Heart right ventricle (tissue), 16 donors: ENCODE data around the gene FUT7. TPM values are rescaled to one million over a fixed set of nuclear protein-coding genes. Genes with fewer than 3 reads are reported as not detected.
"Not testable (repeated sequence)": the region's sequence is repeated elsewhere in the genome, so short reads cannot be mapped to it uniquely, and the experiment has no call there.

Experiments
- ATAC-seq, 8 donors: fragments of 200-7000 bp; cut with Tn5 transposase; one replicate each; pipeline ENCODE4 v1.9.1; 2020; ENCODE audit warnings: mild to moderate bottlenecking in 8 of 8, moderate library complexity in 8 of 8, moderate number of reproducible peaks in 1 of 8
- DNase-seq, 2 donors: peaks; one replicate each; pipeline ENCODE4 v3.0.0-alpha.2; 2020
- H3K27ac ChIP-seq, 10 donors: fragments of 200-600 bp; sonication (generic) in 2 of 10; one replicate each; pipeline versions ENCODE4 v1.5.0 to v1.8.0; 2020 to 2022; ENCODE audit warnings: mild to moderate bottlenecking in 3 of 10
- H3K27me3 ChIP-seq, 7 donors: fragments of 200-600 bp; one replicate each; pipeline ENCODE4 v1.8.0; 2021 to 2022; ENCODE audit warnings: mild to moderate bottlenecking in 2 of 7
- H3K36me3 ChIP-seq, 9 donors: fragments of 200-600 bp; sonication (generic) in 1 of 9; one replicate each; pipeline versions ENCODE4 v1.5.0 to v1.8.0; 2020 to 2022; ENCODE audit warnings: mild to moderate bottlenecking in 2 of 9
- H3K4me1 ChIP-seq, 9 donors: fragments of 200-600 bp; sonication (generic) in 1 of 9; one replicate each; pipeline versions ENCODE4 v1.5.0 to v1.8.0; 2020 to 2022; ENCODE audit warnings: mild to moderate bottlenecking in 4 of 9
- H3K4me3 ChIP-seq, 10 donors: fragments of 200-600 bp; sonication (generic) in 2 of 10; one replicate each; pipeline versions ENCODE4 v1.5.0 to v1.8.0; 2020 to 2022; ENCODE audit warnings: mild to moderate bottlenecking in 7 of 10, moderate library complexity in 2 of 10
- H3K9me3 ChIP-seq, 11 donors: fragments of 200-600 bp in 10 of 11; sonication (generic) in 2 of 11; one replicate each; pipeline versions ENCODE4 v1.5.0 to v1.8.0; 2013 to 2022; ENCODE audit warnings: mild to moderate bottlenecking in 2 of 11, control low read depth in 1 of 11, moderate library complexity in 1 of 11
- CTCF ChIP-seq, 9 donors: fragments of 200-600 bp; sonication (generic) in 2 of 9; IDR thresholded peaks; one replicate each; pipeline versions ENCODE4 v1.5.0 to v1.8.0; 2021 to 2022; ENCODE audit warnings: antibody characterized with exemption in 9 of 9, mild to moderate bottlenecking in 5 of 9, moderate library complexity in 1 of 9
- WGBS, 2 donors: extraction: QIAGEN DNeasy Blood & Tissue Kit; methylation state at CpG; one replicate each; pipeline ENCODE4 v1.1.7; 2013; ENCODE audit warnings: inconsistent platforms in 1 of 2; 5-methylcytosine and 5-hydroxymethylcytosine counted together
- intact Hi-C, 10 donors: fragments of 100-400 bp; cut with DNase I; formaldehyde crosslinking; loops; one replicate each; pipeline versions ENCODE4 v1.11.1 to v1.14.2; 2022
- polyA plus RNA-seq, 2 donors: library from polyadenylated mRNA; stranded (reverse); fragments of 200-250 nt; gene quantifications; one replicate each; pipeline ENCODE4 v1.2.3, GENCODE V29; 2013
- total RNA-seq, 10 donors: library from RNA; stranded (reverse); fragmentation: NEBNext Ultra II Directional in 3 of 10; extraction: Animal tissue kit (Norgen Biotek cat#: 25700) in 3 of 10; gene quantifications; one replicate each; pipeline versions ENCODE4 v1.2.1 to v1.2.4, GENCODE V29; 2021 to 2023
- donor health status: Arrhythmogenic right ventricular cardiomyopathy.
- donor health status: ischemic (EF 13 %, LVEDD 7.1; RV severe dilation, severe dysfunction).
- donor health status: healthy with polysubstance abuse.
- donor health status: DM: no; HTN: yes; CAD: no.
- donor health status: DM: no; HTN: no; CAD: no.
- donor health status: ischemic (EF 25% LVEDD 6.9; RV normal size, moderate dysfunction).
- donor health status: ischemic (EF 25% LVEDD 5.7; RV mildly dilated, moderate dysfunction).
- donor health status: healthy.
- donor health status: DM: yes; HTN: yes; CAD: no.
- donor health status: Ischemic cardiomyopathy.
- donor health status: ischemic (EF 35%, LVEDD 5.7; RV mildly dilated, moderate dysfunction).
- donor health status: nonischemic (EF 11% LVEDD 7.7; RV severe dilation, severe dysfunction).
- donor health status: DM: yes; HTN: yes; CAD: no.
- donor health status: PGD.
- donor health status: ischemic (EF 29% LVEDD 5.4; RV normal size, mild dysfunction).
- donor health status: nonischemic (EF 23%, LVEDD 6.1; RV moderate dilation, normal function).

The FUT7 gene
- total and polyA plus RNA-seq, 12 donors: 0.07 to 0.30 (median 0.15) TPM; not detected in 5

- Histone ChIP-seq H3K27me3 (no peaks in the 10 kb centered on the region), H3K27ac (no peak overlapping the region), H3K9me3 (peaks cover 0 to 13% (median 0%) of the 10 kb centered on the region in 11 donors), H3K4me1 (peaks cover 0 to 8% (median 0%) of the 10 kb centered on the region in 9 donors), H3K36me3 (peaks cover 0 to 28% (median 1%) of the 10 kb centered on the region in 9 donors), H3K4me3 (no peak overlapping the region)
- 71% methylated on average over 24 of the region's 24 CpGs for WGBS, 2 donors
- no peak for TF ChIP-seq CTCF (IDR thresholded peaks at IDR 0.05)
- ATAC-seq (peak in 4 of 8 donors; percentile 22 to 30 (median 28)), DNase-seq (no peak)
- intact Hi-C loops: no loop called here
These were observed 25.5 kb downstream of the FUT7 start for GRCh38 chr9:137006116-137007003.

GRCh38 chr9:137004285-137004684 lies 27.6 kb downstream of the FUT7 start:
- peak in 8 of 9 donors; percentile 13 to 50 (median 39) for TF ChIP-seq CTCF (IDR thresholded peaks at IDR 0.05)
- Histone ChIP-seq H3K9me3 (peaks cover 0 to 13% (median 0%) of the 10 kb centered on the region in 11 donors), H3K36me3 (peaks cover 0 to 14% (median 0%) of the 10 kb centered on the region in 9 donors), H3K4me1 (peaks cover 0 to 28% (median 0%) of the 10 kb centered on the region in 9 donors)
- 40 to 47% methylated on average over 17 of the region's 17 CpGs for WGBS, 2 donors
- H3K4me3 ChIP-seq, H3K27ac ChIP-seq, ATAC-seq, DNase-seq, H3K27me3 ChIP-seq, intact Hi-C loops: not testable (repeated sequence)

- H3K4me1 ChIP-seq: peaks cover 0 to 39% (median 0%) of the 10 kb centered on the region in 9 donors
- no peak overlapping the region for H3K27ac ChIP-seq
- TF ChIP-seq CTCF (IDR thresholded peaks at IDR 0.05): no peak
- peaks cover 0 to 13% (median 0%) of the 10 kb centered on the region in 11 donors for H3K9me3 ChIP-seq
- intact Hi-C loops: no loop called here
- ATAC-seq (no peak), DNase-seq (no peak)
- peaks cover 0 to 2% (median 0%) of the 10 kb centered on the region in 9 donors for H3K36me3 ChIP-seq
- 86 to 88% methylated on average over 10 of the region's 10 CpGs for WGBS, 2 donors
- H3K27me3 ChIP-seq: peaks cover 0 to under 1% (median 0%) of the 10 kb centered on the region in 7 donors
- H3K4me3 ChIP-seq: no peak overlapping the region
These were observed 29.2 kb downstream of the FUT7 start for GRCh38 chr9:137002646-137003041.

GRCh38 chr9:137001857-137002645 lies 29.8 kb downstream of the FUT7 start:
- Histone ChIP-seq H3K4me1 (peaks cover 0 to 45% (median under 1%) of the 10 kb centered on the region in 9 donors), H3K4me3 (no peak overlapping the region), H3K27me3 (peaks cover 0 to 7% (median 0%) of the 10 kb centered on the region in 7 donors), H3K27ac (no peak overlapping the region), H3K9me3 (peaks cover 0 to 13% (median 0%) of the 10 kb centered on the region in 11 donors), H3K36me3 (no peaks in the 10 kb centered on the region)
- ATAC-seq (no peak), DNase-seq (no peak)
- no peak for TF ChIP-seq CTCF (IDR thresholded peaks at IDR 0.05)
- WGBS, 2 donors: 87 to 91% methylated on average over 20 of the region's 20 CpGs
- intact Hi-C loops: no loop called here
